A549 (cell line): Measurements from ENCODE around the gene DDR2. TPM values are rescaled to one million over a fixed set of nuclear protein-coding genes. Genes with fewer than 3 reads are reported as not detected.

ENCODE experiments used
- ATAC-seq, 2 experiments: fragments of 200-7000 bp in 1 of 2; fragments of >200 bp in 1 of 2; cut with Nextera tagmentation in 1 of 2; cut with Tn5 transposase in 1 of 2; 3 replicates each; pipeline versions ENCODE4 v1.8.0 to v1.9.1; 2018 to 2020; ENCODE audit warnings: mild to moderate bottlenecking in 1 of 2, moderate library complexity in 1 of 2
- CTCF ChIA-PET: fragments of 300-600 bp; sonication (Branson Sonifier 250); formaldehyde crosslinking; extraction: SDS; loops from one replicate; lab custom pipeline; 2021; ENCODE audit warnings: antibody characterized with exemption, inconsistent platforms; lab: Yijun Ruan, JAX
- POLR2A ChIA-PET: fragments of 350-600 bp; formaldehyde crosslinking; extraction: SDS; loops from one replicate; lab custom pipeline; 2021; ENCODE audit warnings: antibody characterized with exemption, inconsistent platforms; lab: Yijun Ruan, JAX
- DNase-seq, 2 experiments: peaks; one replicate each; pipeline versions ENCODE4 v3.0.0 to v3.0.0-alpha.2; 2011 to 2016; ENCODE audit warnings: low read depth in 1 of 2, low spot score in 1 of 2
- FAIRE-seq: peaks from 2 replicates; lab custom pipeline; 2011; peaks lifted over from hg19 to GRCh38; lab: Jason Lieb, UNC
- H3K27ac ChIP-seq, 2 experiments: fragments of >200 bp; sonication (Bioruptor Twin); formaldehyde crosslinking; 3 replicates each; pipeline ENCODE4 v1.5.1; 2016 to 2017
- H3K4me1 ChIP-seq: fragments of >200 bp; sonication (Bioruptor Twin); formaldehyde crosslinking; 3 replicates; pipeline ENCODE4 v1.6.1; 2016
- H3K4me2 ChIP-seq: fragments of >200 bp; sonication (Bioruptor Twin); formaldehyde crosslinking; 3 replicates; pipeline ENCODE4 v1.6.1; 2016
- H3K4me3 ChIP-seq: fragments of >200 bp; sonication (Bioruptor Twin); formaldehyde crosslinking; 3 replicates; pipeline ENCODE4 v1.5.1; 2016
- H3K9me3 ChIP-seq: fragments of >200 bp; sonication (Bioruptor Twin); formaldehyde crosslinking; 3 replicates; pipeline ENCODE4 v1.6.1; 2016
- CHD2 ChIP-seq: fragments of 150-350 bp; IDR thresholded peaks from 2 replicates; pipeline ENCODE4 v1.6.1; 2014; ENCODE audit warnings: low read length; ENCODE audit not compliant: partially characterized antibody
- EP300 ChIP-seq, 2 experiments: fragments of >200 bp; sonication (Bioruptor Twin); formaldehyde crosslinking; IDR thresholded peaks; 2 replicates in 1 of 2; 3 replicates in 1 of 2; pipeline ENCODE4 v1.6.1; 2016 to 2017
- FOSL2 ChIP-seq, 2 experiments: fragments of 450-650 bp in 1 of 2; fragments of >200 bp in 1 of 2; sonication (Bioruptor Twin) in 1 of 2; formaldehyde crosslinking; IDR thresholded peaks; 2 replicates each; pipeline versions ENCODE4 v1.5.0 to v1.6.1; 2016 to 2020; ENCODE audit warnings: mild to moderate bottlenecking in 1 of 2, moderate library complexity in 1 of 2
- HDAC2 ChIP-seq: fragments of 200-600 bp; sonication (generic); IDR thresholded peaks from 2 replicates; pipeline ENCODE4 v1.6.1; 2016
- HOXB5 ChIP-seq: fragments of 250-450 bp; sonication (Bioruptor Pico); IDR thresholded peaks from 2 replicates; pipeline ENCODE4 v1.5.0; 2020; ENCODE audit warnings: mild to moderate bottlenecking, moderate library complexity
- JUN ChIP-seq, 2 experiments: fragments of >200 bp; sonication (Bioruptor Twin); formaldehyde crosslinking; IDR thresholded peaks; 2 replicates in 1 of 2; 3 replicates in 1 of 2; pipeline ENCODE4 v1.6.1; 2016 to 2017
- JUNB ChIP-seq: fragments of >200 bp; sonication (Bioruptor Twin); formaldehyde crosslinking; IDR thresholded peaks from 2 replicates; pipeline ENCODE4 v1.6.1; 2016
- KDM5A ChIP-seq: fragments of 200-600 bp; sonication (generic); IDR thresholded peaks from 2 replicates; pipeline ENCODE4 v1.6.1; 2016; ENCODE audit warnings: antibody characterized with exemption, mild to moderate bottlenecking
- MAFK ChIP-seq: fragments of 450-650 bp; IDR thresholded peaks from 2 replicates; pipeline ENCODE4 v1.6.1; 2014; ENCODE audit not compliant: partially characterized antibody
- MYC ChIP-seq: IDR thresholded peaks from 2 replicates; pipeline ENCODE4 v1.6.1; 2012; ENCODE audit warnings: mild to moderate bottlenecking, inconsistent platforms, low read length, improper control_type of control experiment, borderline replicate concordance
- NFE2L2 ChIP-seq: fragments of 150-350 bp; conservative IDR thresholded peaks from 2 replicates; pipeline ENCODE4 v1.6.1; 2014; ENCODE audit warnings: low read length
- NPAS2 ChIP-seq: fragments of 250-450 bp; sonication (Bioruptor Pico); IDR thresholded peaks from 2 replicates; pipeline ENCODE4 v1.8.0; 2022; ENCODE audit warnings: mild to moderate bottlenecking, moderate library complexity, borderline replicate concordance
- NR3C1 ChIP-seq: fragments of >200 bp; sonication (Bioruptor Twin); formaldehyde crosslinking; IDR thresholded peaks from 3 replicates; pipeline ENCODE4 v1.6.1; 2017
- PHF8 ChIP-seq: fragments of 200-600 bp; sonication (generic); IDR thresholded peaks from 2 replicates; pipeline ENCODE4 v1.6.1; 2016; ENCODE audit warnings: low read depth, mild to moderate bottlenecking, antibody characterized with exemption, moderate library complexity, borderline replicate concordance
- POLR2A ChIP-seq: IDR thresholded peaks from 2 replicates; pipeline ENCODE4 v1.6.1; 2012; ENCODE audit warnings: mild to moderate bottlenecking, low read length
- RARB ChIP-seq: fragments of 250-450 bp; sonication (Bioruptor Pico); IDR thresholded peaks from 2 replicates; pipeline ENCODE4 v1.8.0; 2021; ENCODE audit warnings: mild to moderate bottlenecking, moderate library complexity
- RCOR1 ChIP-seq: fragments of 150-350 bp; IDR thresholded peaks from 2 replicates; pipeline ENCODE4 v1.6.1; 2014; ENCODE audit warnings: antibody characterized with exemption, low read length, low read depth
- RNF2 ChIP-seq: fragments of 200-600 bp; sonication (generic); IDR thresholded peaks from 2 replicates; pipeline ENCODE4 v1.6.1; 2016; ENCODE audit warnings: low read depth, mild to moderate bottlenecking, antibody characterized with exemption, moderate library complexity, borderline replicate concordance
- TFCP2L1 ChIP-seq: fragments of 250-450 bp; sonication (Bioruptor Pico); IDR thresholded peaks from 2 replicates; pipeline ENCODE4 v1.5.0; 2021; ENCODE audit warnings: mild to moderate bottlenecking
- TP53 ChIP-seq: fragments of 250-450 bp; sonication (Bioruptor Pico); IDR thresholded peaks from 2 replicates; pipeline ENCODE4 v1.5.0; 2021; ENCODE audit warnings: mild to moderate bottlenecking, moderate library complexity
- ZNF302 ChIP-seq: fragments of 250-450 bp; sonication (Bioruptor Pico); IDR thresholded peaks from 2 replicates; pipeline ENCODE4 v1.9.0; 2021; ENCODE audit warnings: inconsistent platforms, mild to moderate bottlenecking, moderate library complexity
- WGBS: methylation state at CpG from one replicate; pipeline ENCODE4 v1.1.6; 2017; ENCODE audit errors: missing lambda C conversion rate; 5-methylcytosine and 5-hydroxymethylcytosine counted together
- polyA plus RNA-seq, 4 experiments: library from polyadenylated mRNA; depleted of rRNA in 3 of 4; stranded (reverse); fragments of >200 nt; fragmentation: RNase III in 1 of 4; extraction: RNeasy Plus Mini Kit Qiagen cat#74134 plus additional on column Dnase treatment in 1 of 4; gene quantifications; 2 replicates in 3 of 4; 3 replicates in 1 of 4; pipeline ENCODE4 v1.2.3, GENCODE V29; 2011 to 2017
- TF ChIP-seq, protein P1 (sequence below): IDR thresholded peaks from 2 replicates; pipeline ENCODE4 v1.6.1; 2012
- TF ChIP-seq, protein P2 (sequence below): IDR thresholded peaks from 2 replicates; pipeline ENCODE4 v1.6.1; 2012; ENCODE audit warnings: low read depth, borderline replicate concordance
- TF ChIP-seq, protein P3 (sequence below): fragments of >200 bp; sonication (Bioruptor Twin); formaldehyde crosslinking; IDR thresholded peaks from 2 replicates; pipeline ENCODE4 v1.6.1; 2016
- TF ChIP-seq, protein P4 (sequence below): fragments of >200 bp; sonication (Bioruptor Twin); formaldehyde crosslinking; IDR thresholded peaks from 3 replicates; pipeline ENCODE4 v1.5.1; 2016
- TF ChIP-seq, protein P5 (sequence below): fragments of 450-650 bp; IDR thresholded peaks from 2 replicates; pipeline ENCODE4 v1.6.1; 2014; ENCODE audit warnings: antibody characterized with exemption

Gene DDR2
- polyA plus RNA-seq, 2 of the 4 experiments (the other 2 are of a cell fraction), result 0.14 to 0.49 TPM

DNA sequence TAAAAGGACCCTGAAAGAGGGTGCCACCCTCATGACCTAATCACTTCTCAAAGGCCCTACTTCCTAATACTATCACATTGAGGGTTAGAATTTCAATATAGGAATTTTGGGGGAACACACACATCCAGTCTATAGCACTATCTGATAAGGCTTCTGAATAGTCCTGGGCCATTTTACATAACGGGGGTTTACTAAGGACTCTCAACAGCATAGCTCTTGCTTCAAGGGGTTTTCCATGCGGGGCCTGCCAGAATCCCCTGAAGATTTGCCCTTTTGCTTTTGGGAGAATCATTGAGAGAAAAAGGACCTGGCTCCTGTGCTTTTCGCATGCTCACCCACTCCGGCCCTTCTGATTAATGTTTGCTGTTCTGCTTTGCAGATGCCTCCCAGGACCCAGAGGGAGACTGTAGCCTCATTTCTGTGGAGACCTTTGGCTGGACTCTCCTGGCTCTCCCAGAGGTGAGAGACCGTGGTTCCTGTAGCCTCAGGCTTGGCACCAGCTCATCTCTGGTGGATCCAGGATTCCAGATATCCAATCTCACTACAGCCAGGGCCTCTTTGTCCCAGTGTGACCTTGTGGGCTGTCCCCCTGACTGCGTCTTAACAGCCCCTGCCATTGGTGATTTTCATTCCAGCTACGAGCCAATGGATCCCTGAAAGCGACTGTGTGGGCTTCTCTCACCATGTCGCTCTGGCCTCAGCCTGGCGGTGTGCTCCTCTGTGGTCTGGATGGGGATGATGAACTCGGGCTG lies 72.6 kb downstream of the DDR2 start:
- no peak for DNase-seq
- WGBS, result 67% methylated on average over 11 of the region's 11 CpGs
- no peak for ATAC-seq
- Histone ChIP-seq H3K27ac (no peak overlapping the region), H3K4me2 (no peak overlapping the region), H3K4me3 (no peak overlapping the region), H3K9me3 (no peaks in the 10 kb centered on the region), H3K4me1 (no peaks in the 10 kb centered on the region; the same call in 2 of the 3 replicates)
- TF ChIP-seq NPAS2 (CRISPR knock-in tag), result no peak
- no peak for TF ChIP-seq PHF8
- TF ChIP-seq RNF2, result no peak
- TF ChIP-seq, protein P1, sequence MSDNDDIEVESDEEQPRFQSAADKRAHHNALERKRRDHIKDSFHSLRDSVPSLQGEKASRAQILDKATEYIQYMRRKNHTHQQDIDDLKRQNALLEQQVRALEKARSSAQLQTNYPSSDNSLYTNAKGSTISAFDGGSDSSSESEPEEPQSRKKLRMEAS, result no peak
- TF ChIP-seq EP300 (IDR thresholded peaks at IDR 0.05), result no peak
- TF ChIP-seq CHD2, result no peak
- TF ChIP-seq JUNB, result no peak
- no peak for TF ChIP-seq HDAC2
- no peak for TF ChIP-seq NFE2L2
- TF ChIP-seq, protein P2, sequence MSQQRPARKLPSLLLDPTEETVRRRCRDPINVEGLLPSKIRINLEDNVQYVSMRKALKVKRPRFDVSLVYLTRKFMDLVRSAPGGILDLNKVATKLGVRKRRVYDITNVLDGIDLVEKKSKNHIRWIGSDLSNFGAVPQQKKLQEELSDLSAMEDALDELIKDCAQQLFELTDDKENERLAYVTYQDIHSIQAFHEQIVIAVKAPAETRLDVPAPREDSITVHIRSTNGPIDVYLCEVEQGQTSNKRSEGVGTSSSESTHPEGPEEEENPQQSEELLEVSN, result no peak
- TF ChIP-seq KDM5A, result no peak
- TF ChIP-seq RCOR1, result no peak
- TF ChIP-seq, protein P3, sequence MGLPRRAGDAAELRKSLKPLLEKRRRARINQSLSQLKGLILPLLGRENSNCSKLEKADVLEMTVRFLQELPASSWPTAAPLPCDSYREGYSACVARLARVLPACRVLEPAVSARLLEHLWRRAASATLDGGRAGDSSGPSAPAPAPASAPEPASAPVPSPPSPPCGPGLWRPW, result no peak
- TF ChIP-seq NR3C1, result no peak
- TF ChIP-seq RARB (CRISPR knock-in tag), result no peak
- TF ChIP-seq, protein P4, sequence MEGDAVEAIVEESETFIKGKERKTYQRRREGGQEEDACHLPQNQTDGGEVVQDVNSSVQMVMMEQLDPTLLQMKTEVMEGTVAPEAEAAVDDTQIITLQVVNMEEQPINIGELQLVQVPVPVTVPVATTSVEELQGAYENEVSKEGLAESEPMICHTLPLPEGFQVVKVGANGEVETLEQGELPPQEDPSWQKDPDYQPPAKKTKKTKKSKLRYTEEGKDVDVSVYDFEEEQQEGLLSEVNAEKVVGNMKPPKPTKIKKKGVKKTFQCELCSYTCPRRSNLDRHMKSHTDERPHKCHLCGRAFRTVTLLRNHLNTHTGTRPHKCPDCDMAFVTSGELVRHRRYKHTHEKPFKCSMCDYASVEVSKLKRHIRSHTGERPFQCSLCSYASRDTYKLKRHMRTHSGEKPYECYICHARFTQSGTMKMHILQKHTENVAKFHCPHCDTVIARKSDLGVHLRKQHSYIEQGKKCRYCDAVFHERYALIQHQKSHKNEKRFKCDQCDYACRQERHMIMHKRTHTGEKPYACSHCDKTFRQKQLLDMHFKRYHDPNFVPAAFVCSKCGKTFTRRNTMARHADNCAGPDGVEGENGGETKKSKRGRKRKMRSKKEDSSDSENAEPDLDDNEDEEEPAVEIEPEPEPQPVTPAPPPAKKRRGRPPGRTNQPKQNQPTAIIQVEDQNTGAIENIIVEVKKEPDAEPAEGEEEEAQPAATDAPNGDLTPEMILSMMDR, result no peak
- POLR2A ChIA-PET, result no interaction called here
- CTCF ChIA-PET, result no interaction called here
- FAIRE-seq, result no peak

DNA sequence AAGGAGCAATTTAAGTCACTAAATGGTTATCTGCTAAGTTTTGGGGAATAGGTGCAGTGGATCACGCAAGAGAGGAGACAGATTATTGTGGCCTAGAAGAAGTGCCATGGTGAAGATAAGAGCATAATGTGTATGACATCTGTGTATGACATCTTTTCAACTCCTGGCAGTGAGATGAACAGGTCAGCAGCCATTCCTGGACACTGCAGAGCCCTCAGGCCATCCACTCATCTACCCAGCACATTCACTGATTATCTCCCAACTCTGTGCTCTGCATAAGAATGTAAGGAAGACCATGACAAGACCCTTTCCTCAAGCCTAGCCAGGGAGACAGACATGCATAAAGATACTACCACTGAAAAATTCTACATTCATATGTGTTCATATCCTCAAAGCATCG lies 73.7 kb downstream of the DDR2 start:
- Histone ChIP-seq H3K27ac (no peak overlapping the region), H3K4me1 (peaks cover 9% of the 10 kb centered on the region; the same call in 2 of the 3 replicates), H3K4me3 (no peak overlapping the region), H3K4me2 (no peak overlapping the region), H3K9me3 (no peaks in the 10 kb centered on the region)
- ATAC-seq (no peak), DNase-seq (no peak), FAIRE-seq (no peak)
- CTCF ChIA-PET, result interaction anchor here (0.6 to 0.8 kb wide), 2 partner anchors 41 to 93 kb away, joined by 3 to 4 read pairs; no protein-coding TSS in a partner anchor
- TF ChIP-seq JUN (IDR thresholded peaks at IDR 0.05) (no peak), TFCP2L1 (no peak), POLR2A (no peak), EP300 (IDR thresholded peaks at IDR 0.05) (no peak), FOSL2 (IDR thresholded peaks at IDR 0.05) (no peak), FOSL2 (CRISPR knock-in tag; IDR thresholded peaks at IDR 0.05) (no peak), MAFK (no peak), NPAS2 (CRISPR knock-in tag) (no peak), RCOR1 (no peak), MYC (no peak), RNF2 (no peak), HOXB5 (CRISPR knock-in tag) (no peak), ZNF302 (CRISPR knock-in tag) (no peak), RARB (CRISPR knock-in tag) (no peak), HDAC2 (no peak), TP53 (CRISPR knock-in tag) (no peak)
- TF ChIP-seq, protein P2, result no peak
- TF ChIP-seq, protein P3, result no peak
- TF ChIP-seq, protein P5, sequence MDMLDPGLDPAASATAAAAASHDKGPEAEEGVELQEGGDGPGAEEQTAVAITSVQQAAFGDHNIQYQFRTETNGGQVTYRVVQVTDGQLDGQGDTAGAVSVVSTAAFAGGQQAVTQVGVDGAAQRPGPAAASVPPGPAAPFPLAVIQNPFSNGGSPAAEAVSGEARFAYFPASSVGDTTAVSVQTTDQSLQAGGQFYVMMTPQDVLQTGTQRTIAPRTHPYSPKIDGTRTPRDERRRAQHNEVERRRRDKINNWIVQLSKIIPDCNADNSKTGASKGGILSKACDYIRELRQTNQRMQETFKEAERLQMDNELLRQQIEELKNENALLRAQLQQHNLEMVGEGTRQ, result no peak
- POLR2A ChIA-PET, result no interaction called here
- 46% methylated on average over 2 of the region's 2 CpGs for WGBS
